Right atrium auricular region (tissue), 2 donors: Measurements from ENCODE around the gene ODR4. TPM values are rescaled to one million over a fixed set of nuclear protein-coding genes. Genes with fewer than 3 reads are reported as not detected.
"Not testable (repeated sequence)": the region's sequence is repeated elsewhere in the genome, so short reads cannot be mapped to it uniquely, and the experiment has no call there.

Source experiments
- DNase-seq: peaks from one replicate; pipeline ENCODE4 v3.0.0-alpha.2; 2019; ENCODE audit warnings: low spot score
- H3K27ac ChIP-seq, 2 donors: fragments of 200-600 bp; sonication (generic); 1 replicate in 1 of 2; 2 replicates in 1 of 2; pipeline ENCODE4 v1.5.1; 2016 to 2019
- H3K27me3 ChIP-seq, 2 donors: fragments of 200-600 bp; sonication (generic); one replicate each; pipeline versions ENCODE4 v1.5.1 to v1.6.0; 2017 to 2019
- H3K36me3 ChIP-seq: fragments of 200-600 bp; sonication (generic); one replicate; pipeline ENCODE4 v1.5.1; 2016
- H3K4me1 ChIP-seq, 2 donors: fragments of 200-600 bp; sonication (generic); one replicate each; pipeline versions ENCODE4 v1.5.1 to v1.6.0; 2017 to 2019
- H3K4me3 ChIP-seq, 2 donors: fragments of 200-600 bp; sonication (generic); 1 replicate in 1 of 2; 2 replicates in 1 of 2; pipeline ENCODE4 v1.5.1; 2017 to 2019; ENCODE audit warnings: mild to moderate bottlenecking in 1 of 2, moderate library complexity in 1 of 2
- H3K9me3 ChIP-seq, 2 donors: fragments of 200-600 bp; sonication (generic); one replicate each; pipeline ENCODE4 v1.5.1; 2019
- total RNA-seq, 2 donors: library from RNA; depleted of rRNA; stranded (reverse); fragments of >200 nt; gene quantifications; one replicate each; pipeline ENCODE4 v1.1.0, GENCODE V29; 2016
- TF ChIP-seq, protein P1 (sequence below), 2 donors: fragments of 200-600 bp; sonication (generic); IDR thresholded peaks; one replicate each; pipeline ENCODE4 v1.5.1; 2019; ENCODE audit warnings: antibody characterized with exemption in 2 of 2

ODR4 gene
- total RNA-seq, 2 donors from 2014 or later = 10.2 to 12.1 TPM

DNA sequence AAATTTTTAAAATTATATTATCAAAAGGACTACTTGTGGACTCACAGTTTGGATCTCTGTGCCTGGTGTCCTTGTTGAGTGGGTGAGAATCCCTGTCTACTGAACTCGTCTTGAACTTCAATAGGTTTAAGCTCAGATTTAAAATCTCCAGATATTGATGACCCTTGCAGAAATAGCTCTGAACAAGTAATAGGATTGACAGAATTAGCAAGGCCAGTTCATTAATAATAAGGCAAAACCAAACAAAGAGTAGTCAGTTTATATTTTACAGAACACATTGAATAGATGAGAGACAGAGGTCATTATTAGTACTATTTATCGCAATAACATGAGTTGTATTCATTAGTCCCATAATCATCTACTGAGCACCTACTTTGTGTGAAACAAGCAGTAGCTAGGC, 85.4 kb downstream of the ODR4 start, which contains the start of gene PDC:
Gene PDC, minus strand, starts transcription at position 101 of the 400 bp plus-strand sequence. CDS start 11,655 bp downstream, outside the sequence.
- H3K27ac ChIP-seq = no peak within 1 kb of the TSS
- H3K36me3 ChIP-seq = no peaks in the 10 kb centered on the region
- no peak for DNase-seq
- TF ChIP-seq, protein P1, sequence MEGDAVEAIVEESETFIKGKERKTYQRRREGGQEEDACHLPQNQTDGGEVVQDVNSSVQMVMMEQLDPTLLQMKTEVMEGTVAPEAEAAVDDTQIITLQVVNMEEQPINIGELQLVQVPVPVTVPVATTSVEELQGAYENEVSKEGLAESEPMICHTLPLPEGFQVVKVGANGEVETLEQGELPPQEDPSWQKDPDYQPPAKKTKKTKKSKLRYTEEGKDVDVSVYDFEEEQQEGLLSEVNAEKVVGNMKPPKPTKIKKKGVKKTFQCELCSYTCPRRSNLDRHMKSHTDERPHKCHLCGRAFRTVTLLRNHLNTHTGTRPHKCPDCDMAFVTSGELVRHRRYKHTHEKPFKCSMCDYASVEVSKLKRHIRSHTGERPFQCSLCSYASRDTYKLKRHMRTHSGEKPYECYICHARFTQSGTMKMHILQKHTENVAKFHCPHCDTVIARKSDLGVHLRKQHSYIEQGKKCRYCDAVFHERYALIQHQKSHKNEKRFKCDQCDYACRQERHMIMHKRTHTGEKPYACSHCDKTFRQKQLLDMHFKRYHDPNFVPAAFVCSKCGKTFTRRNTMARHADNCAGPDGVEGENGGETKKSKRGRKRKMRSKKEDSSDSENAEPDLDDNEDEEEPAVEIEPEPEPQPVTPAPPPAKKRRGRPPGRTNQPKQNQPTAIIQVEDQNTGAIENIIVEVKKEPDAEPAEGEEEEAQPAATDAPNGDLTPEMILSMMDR (IDR thresholded peaks at IDR 0.05) = no peak
- H3K4me3 ChIP-seq = no peak within 1 kb of the TSS
- no peaks in the 10 kb centered on the region for H3K4me1 ChIP-seq
- no peaks in the 10 kb centered on the region for H3K27me3 ChIP-seq
- no peaks in the 10 kb centered on the region for H3K9me3 ChIP-seq

DNA sequence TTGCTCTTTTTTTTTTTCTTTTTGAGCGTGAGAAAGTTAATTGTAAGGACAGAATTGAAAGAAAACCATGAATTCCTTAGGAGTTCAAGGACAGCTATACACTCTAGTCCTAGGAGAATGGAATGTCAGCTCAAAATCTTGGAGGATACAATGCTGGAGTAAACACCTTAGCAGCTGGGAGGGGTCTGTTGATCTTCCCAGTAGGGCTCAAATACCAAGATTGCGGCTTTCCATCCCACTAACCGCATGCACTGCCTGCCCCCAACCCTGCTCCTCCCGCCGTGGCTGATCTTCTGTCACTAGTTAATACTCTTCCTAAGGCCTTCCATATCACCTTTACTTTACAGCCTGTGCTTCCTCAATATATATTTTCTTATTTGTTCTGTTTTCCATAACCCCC, 87.9 kb downstream of the ODR4 start:
- no peaks in the 10 kb centered on the region for H3K4me1 ChIP-seq
- H3K27me3 ChIP-seq = no peaks in the 10 kb centered on the region
- H3K4me3 ChIP-seq = no peak overlapping the region
- DNase-seq = no peak
- H3K27ac ChIP-seq = no peak overlapping the region
- H3K9me3 ChIP-seq = no peaks in the 10 kb centered on the region
- no peaks in the 10 kb centered on the region for H3K36me3 ChIP-seq
- TF ChIP-seq, protein P1 (IDR thresholded peaks at IDR 0.05) = no peak

DNA sequence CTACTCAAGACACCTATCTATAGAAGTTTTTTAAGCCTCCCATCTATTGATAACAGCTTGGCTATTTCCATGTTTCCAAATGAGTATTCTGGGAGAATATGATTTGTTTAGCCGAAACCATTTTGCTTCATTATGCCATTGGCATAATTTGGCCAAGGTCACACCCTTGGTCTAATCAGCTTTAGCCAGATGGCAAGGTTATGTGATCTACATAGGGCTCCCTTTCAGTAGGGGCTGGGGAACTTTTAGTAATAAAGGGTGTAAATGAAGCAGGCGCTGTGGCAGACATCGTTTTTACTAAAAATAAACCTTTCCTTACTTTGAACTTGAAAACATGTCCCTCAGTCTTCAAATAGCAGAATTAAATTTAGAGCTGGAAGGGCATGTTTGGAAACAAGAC, 88.3 kb downstream of the ODR4 start:
- H3K27ac ChIP-seq = no peak overlapping the region
- H3K27me3 ChIP-seq = no peaks in the 10 kb centered on the region
- no peaks in the 10 kb centered on the region for H3K9me3 ChIP-seq
- TF ChIP-seq, protein P1 (IDR thresholded peaks at IDR 0.05) = no peak
- no peaks in the 10 kb centered on the region for H3K36me3 ChIP-seq
- no peak overlapping the region for H3K4me3 ChIP-seq
- no peaks in the 10 kb centered on the region for H3K4me1 ChIP-seq
- DNase-seq = no peak

DNA sequence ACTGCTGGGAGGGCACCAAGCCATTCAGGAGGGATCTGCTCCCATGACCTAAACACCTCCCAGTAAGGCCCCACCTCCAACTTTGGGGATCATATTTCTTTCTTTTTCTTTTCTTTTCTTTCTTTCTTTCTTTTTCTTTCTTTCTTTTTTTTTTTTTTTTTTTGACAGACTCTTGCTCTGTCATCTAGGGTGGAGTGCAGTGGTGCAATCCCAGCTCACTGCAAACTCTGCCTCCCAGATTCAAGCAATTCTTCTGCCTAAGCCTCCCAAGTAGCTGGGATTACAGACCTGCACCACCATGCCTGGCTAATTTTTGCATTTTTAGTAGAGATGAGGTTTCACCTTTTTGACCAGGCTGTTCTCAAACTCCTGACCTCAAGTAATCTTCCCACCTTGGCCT, 89.9 kb downstream of the ODR4 start:
- not testable (repeated sequence) for H3K9me3 ChIP-seq, H3K4me1 ChIP-seq, H3K4me3 ChIP-seq, H3K27me3 ChIP-seq, H3K27ac ChIP-seq, DNase-seq, H3K36me3 ChIP-seq

DNA sequence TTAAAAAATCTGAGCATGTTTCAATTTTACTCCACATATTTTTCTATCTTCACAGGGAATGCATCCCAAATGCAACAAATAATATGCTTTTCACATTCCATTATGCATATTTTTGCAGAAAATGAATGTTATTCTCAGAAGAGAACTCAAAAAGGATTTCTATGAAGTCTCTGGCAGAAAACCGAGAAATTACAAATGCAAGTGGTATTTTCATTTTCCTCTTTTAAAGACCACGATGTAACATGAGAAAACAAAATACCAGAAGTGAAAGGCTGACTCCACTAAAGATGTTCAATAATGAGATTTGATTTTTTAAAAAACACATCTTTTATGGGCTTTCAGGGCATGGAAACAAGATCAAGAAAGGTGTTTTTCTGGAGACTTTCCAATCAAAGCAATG, 90.3 kb downstream of the ODR4 start:
- Histone ChIP-seq H3K4me1 (no peaks in the 10 kb centered on the region), H3K36me3 (no peaks in the 10 kb centered on the region), H3K27ac (no peak overlapping the region), H3K27me3 (no peaks in the 10 kb centered on the region), H3K4me3 (no peak overlapping the region), H3K9me3 (no peaks in the 10 kb centered on the region)
- no peak for DNase-seq
- TF ChIP-seq, protein P1 (IDR thresholded peaks at IDR 0.05) = no peak

Other genes starting within 250 kb of the ODR4 start
- gene PRG4, start 79.6 kb upstream of the ODR4 start, total RNA-seq = 100 to 1,000 TPM; 105 to 346 TPM
- 10 to 100 TPM; 36.3 to 56.1 TPM for gene TPR, start 585 bp upstream of the ODR4 start, total RNA-seq
- not detected for gene PDC, start 85.3 kb downstream of the ODR4 start, total RNA-seq